Colon (tissue), 2 donors: ENCODE data around the gene BCL2L13.

Source experiments
- FAIRE-seq: peaks from 2 replicates; lab custom pipeline; 2012; peaks lifted over from hg19 to GRCh38; lab: Jason Lieb, UNC
- donor health status: control.
- donor health status: control.

The BCL2L13 gene

GRCh38 chr22:17779286-17780115 is 140.9 kb downstream of the BCL2L13 start:
- no peak for FAIRE-seq

GRCh38 chr22:17780116-17780740 is 141.7 kb downstream of the BCL2L13 start:
- no peak for FAIRE-seq
